Stomach (tissue), 9 donors: ENCODE measurements around the gene PIP4K2C. TPM values are rescaled to one million over a fixed set of nuclear protein-coding genes. Genes with fewer than 3 reads are reported as not detected.

Experiments
- DNase-seq, 2 donors: peaks; one replicate each; pipeline versions ENCODE4 v3.0.0 to v3.0.0-alpha.2; 2013 to 2019
- H3K27ac ChIP-seq, 5 donors: fragments of 200-600 bp in 4 of 5; sonication (generic) in 4 of 5; one replicate each; pipeline ENCODE4 v1.5.1; 2013 to 2019; ENCODE audit warnings: mild to moderate bottlenecking in 1 of 5, moderate library complexity in 1 of 5
- H3K27me3 ChIP-seq, 3 donors: fragments of 200-600 bp; sonication (generic); one replicate each; pipeline ENCODE4 v1.5.1; 2017 to 2019; ENCODE audit warnings: mixed run types in 1 of 3
- H3K36me3 ChIP-seq, 4 donors: fragments of 200-600 bp; sonication (generic); 1 replicate in 3 of 4; 2 replicates in 1 of 4; pipeline ENCODE4 v1.5.1; 2016 to 2019
- H3K4me1 ChIP-seq, 4 donors: fragments of 200-600 bp; sonication (generic); one replicate each; pipeline ENCODE4 v1.5.1; 2016 to 2019
- H3K4me3 ChIP-seq, 4 donors: fragments of 200-600 bp; sonication (generic) in 3 of 4; one replicate each; pipeline ENCODE4 v1.5.1; 2016 to 2019; ENCODE audit warnings: mild to moderate bottlenecking in 1 of 4
- H3K9me3 ChIP-seq, 4 donors: fragments of 200-600 bp; sonication (generic); one replicate each; pipeline ENCODE4 v1.5.1; 2016 to 2019
- CTCF ChIP-seq, 7 experiments: fragments of 450-650 bp in 4 of 7; fragments of 200-600 bp in 3 of 7; sonication (generic) in 3 of 7; IDR thresholded peaks; one replicate each; pipeline ENCODE4 v1.5.1; 2016 to 2019; ENCODE audit warnings: antibody characterized with exemption in 7 of 7, control low read depth in 2 of 7, mild to moderate bottlenecking in 1 of 7
- EP300 ChIP-seq: sonication (generic); formaldehyde crosslinking; IDR thresholded peaks from one replicate; pipeline ENCODE4 v1.6.1; 2017; ENCODE audit warnings: antibody characterized with exemption
- POLR2A ChIP-seq, 4 donors: fragments of 450-650 bp; IDR thresholded peaks; one replicate each; pipeline ENCODE4 v1.6.1; 2016; ENCODE audit warnings: antibody characterized with exemption in 4 of 4, control low read depth in 2 of 4, mild to moderate bottlenecking in 1 of 4, moderate library complexity in 1 of 4
- POLR2AphosphoS5 ChIP-seq, 3 donors: sonication (generic); formaldehyde crosslinking; IDR thresholded peaks; one replicate each; pipeline ENCODE4 v1.6.1; 2016; ENCODE audit warnings: antibody characterized with exemption in 3 of 3
- WGBS, 5 donors: extraction: QIAGEN DNeasy Blood & Tissue Kit in 3 of 5; methylation state at CpG; one replicate each; pipeline versions ENCODE4 v1.1.5 to v1.1.7; 2013 to 2018; 5-methylcytosine and 5-hydroxymethylcytosine counted together
- intact Hi-C: fragments of 100-400 bp; cut with DNase I; formaldehyde crosslinking; loops from one replicate; pipeline ENCODE4 v1.15.1; 2023; ENCODE audit warnings: low total_unique reads
- polyA plus RNA-seq, 3 donors: library from polyadenylated mRNA; stranded (reverse); fragments of 200-250 nt; gene quantifications; one replicate each; pipeline ENCODE4 v1.2.3, GENCODE V29; 2013
- total RNA-seq, 5 donors: library from RNA; depleted of rRNA; stranded (reverse); fragments of >200 nt; gene quantifications; one replicate each; pipeline versions ENCODE4 v1.1.0 to v1.2.3, GENCODE V29; 2014 to 2016
- donor health status: healthy with polysubstance abuse.
- donor health status: Bipolar disorder and iron deficiency.
- donor health status: healthy.

Gene PIP4K2C
- total and polyA plus RNA-seq, 8 donors, result 14.1 to 116 (median 35.5) TPM

- peaks cover 33 to 66% (median 61%) of the 10 kb centered on the region in 4 donors for H3K36me3 ChIP-seq
- DNase-seq, result no peak
- H3K4me3 ChIP-seq, result no peak overlapping the region
- no peak overlapping the region for H3K27ac ChIP-seq
- peaks cover 0 to 9% (median 0%) of the 10 kb centered on the region in 3 donors for H3K27me3 ChIP-seq
- intact Hi-C loops, result no loop called here
- no peaks in the 10 kb centered on the region for H3K9me3 ChIP-seq
- H3K4me1 ChIP-seq, result peaks cover 6 to 32% (median 27%) of the 10 kb centered on the region in 4 donors
- TF ChIP-seq EP300 (no peak), POLR2A (IDR thresholded peaks at IDR 0.05) (no peak), CTCF (IDR thresholded peaks at IDR 0.05) (no peak), POLR2AphosphoS5 (IDR thresholded peaks at IDR 0.05) (no peak)
Observed at GRCh38 chr12:57602544-57602943, 11.6 kb downstream of the PIP4K2C start.

GRCh38 chr12:57603324-57603723, 12.3 kb downstream of the PIP4K2C start:
- Histone ChIP-seq H3K36me3 (peaks cover 28 to 64% (median 60%) of the 10 kb centered on the region in 4 donors), H3K4me3 (no peak overlapping the region), H3K4me1 (peaks cover 6 to 32% (median 27%) of the 10 kb centered on the region in 4 donors), H3K27ac (peak overlapping the region in 4 of 5 donors; percentile 87 to 95 (median 90)), H3K27me3 (peaks cover 0 to 9% (median 0%) of the 10 kb centered on the region in 3 donors), H3K9me3 (no peaks in the 10 kb centered on the region)
- TF ChIP-seq EP300 (no peak), CTCF (IDR thresholded peaks at IDR 0.05) (no peak), POLR2A (IDR thresholded peaks at IDR 0.05) (no peak), POLR2AphosphoS5 (IDR thresholded peaks at IDR 0.05) (no peak)
- no peak for DNase-seq
- 52 to 62% (median 58%) methylated on average over 2 of the region's 2 CpGs for WGBS, 5 donors
- intact Hi-C loops, result no loop called here

GRCh38 chr12:57603815-57604453, 12.9 kb downstream of the PIP4K2C start:
- 15 to 24% (median 22%) methylated on average over 6 of the region's 6 CpGs for WGBS, 5 donors
- peak overlapping the region; percentile 79 to 89 (median 84) for H3K4me3 ChIP-seq

GRCh38 chr12:57604454-57604991, 13.5 kb downstream of the PIP4K2C start, which contains the start of gene DTX3:
TSS of gene DTX3 (plus strand) at chr12:57604824. CDS start at chr12:57606518, 1,694 bp downstream.
- Histone ChIP-seq H3K27ac (peak within 1 kb of the TSS; percentile 82 to 95 (median 90)), H3K4me1 (peaks cover 9 to 43% (median 29%) of the 10 kb centered on the region in 4 donors), H3K27me3 (peaks cover 0 to 14% (median 0%) of the 10 kb centered on the region in 3 donors), H3K36me3 (peaks cover 17 to 63% (median 56%) of the 10 kb centered on the region in 4 donors), H3K4me3 (peak within 1 kb of the TSS; percentile 79 to 89 (median 84)), H3K9me3 (no peaks in the 10 kb centered on the region)
- TF ChIP-seq POLR2AphosphoS5 (IDR thresholded peaks at IDR 0.05) (no peak), EP300 (no peak), POLR2A (IDR thresholded peaks at IDR 0.05) (no peak), CTCF (IDR thresholded peaks at IDR 0.05) (no peak)
- DNase-seq, result peak in 1 of 2 donors; percentile 81
- WGBS, 5 donors, result 1 to 8% (median 3%) methylated on average over 13 to 32 of the region's 36 CpGs
- intact Hi-C loops, result no loop called here

More at GRCh38 chr12:57603815-57604453, 12.9 kb downstream of the PIP4K2C start:
- no peaks in the 10 kb centered on the region for H3K9me3 ChIP-seq
- peak overlapping the region; percentile 82 to 95 (median 90) for H3K27ac ChIP-seq
- H3K36me3 ChIP-seq, result peaks cover 23 to 65% (median 60%) of the 10 kb centered on the region in 4 donors
- peaks cover 6 to 37% (median 27%) of the 10 kb centered on the region in 4 donors for H3K4me1 ChIP-seq
- intact Hi-C loops, result no loop called here
- peaks cover 0 to 9% (median 0%) of the 10 kb centered on the region in 3 donors for H3K27me3 ChIP-seq
- peak in 1 of 2 donors; percentile 87 for DNase-seq
- TF ChIP-seq POLR2AphosphoS5 (IDR thresholded peaks at IDR 0.05) (no peak), EP300 (no peak), CTCF (IDR thresholded peaks at IDR 0.05) (no peak), POLR2A (IDR thresholded peaks at IDR 0.05) (no peak)
